Epidermal melanocyte (primary cell): ENCODE measurements around the gene COX7B.
"Not testable (repeated sequence)": the region's sequence is repeated elsewhere in the genome, so short reads cannot be mapped to it uniquely, and the experiment has no call there.

Experiments used
- DNase-seq: peaks from one replicate; pipeline ENCODE4 v3.0.0; 2011; ENCODE audit warnings: low spot score; ENCODE audit not compliant: insufficient read length

The COX7B gene

GRCh38 chrX:77945031-77945430, 45.8 kb downstream of the COX7B start:
- DNase-seq: not testable (repeated sequence)

GRCh38 chrX:77945910-77946545, 46.8 kb downstream of the COX7B start:
- no peak for DNase-seq

GRCh38 chrX:77946571-77946970, 47.3 kb downstream of the COX7B start:
- DNase-seq: no peak

- DNase-seq: no peak
Measured at GRCh38 chrX:77949840-77950239, 50.6 kb downstream of the COX7B start.

GRCh38 chrX:77952173-77952572, 52.9 kb downstream of the COX7B start:
- DNase-seq: no peak

- DNase-seq: no peak
Measured at GRCh38 chrX:77953302-77953701, 54.0 kb downstream of the COX7B start.

GRCh38 chrX:77953708-77954107, 54.4 kb downstream of the COX7B start:
- no peak for DNase-seq
